Hematopoietic multipotent progenitor cell treated with erythropoietin and hydrocortisone succinate and interleukin-3 and kit ligand, for 15 days (in vitro differentiated cells): ENCODE results near the gene ZFAND3.

Experiments
- DNase-seq: peaks from one replicate; pipeline ENCODE4 v3.0.0-alpha.2; 2015; ENCODE audit warnings: low spot score

The ZFAND3 gene

GRCh38 chr6:38154731-38155130 is 335.2 kb downstream of the ZFAND3 start:
- no peak for DNase-seq

- no peak for DNase-seq
Observed at GRCh38 chr6:38155144-38155543, 335.6 kb downstream of the ZFAND3 start.

- no peak for DNase-seq
Observed at GRCh38 chr6:38155621-38156204, 336.2 kb downstream of the ZFAND3 start.

GRCh38 chr6:38156818-38157565 is 337.5 kb downstream of the ZFAND3 start:
- no peak for DNase-seq

GRCh38 chr6:38157905-38158304 is 338.4 kb downstream of the ZFAND3 start:
- DNase-seq: no peak

- DNase-seq: no peak
Observed at GRCh38 chr6:38158762-38159350, 339.3 kb downstream of the ZFAND3 start.

- no peak for DNase-seq
Observed at GRCh38 chr6:38159596-38159995, 340.1 kb downstream of the ZFAND3 start.

GRCh38 chr6:38160831-38161230 is 341.3 kb downstream of the ZFAND3 start:
- no peak for DNase-seq

GRCh38 chr6:38161331-38161730 is 341.8 kb downstream of the ZFAND3 start:
- no peak for DNase-seq

- no peak for DNase-seq
Observed at GRCh38 chr6:38161754-38162492, 342.4 kb downstream of the ZFAND3 start.

- DNase-seq: no peak
Observed at GRCh38 chr6:38162493-38163185, 343.1 kb downstream of the ZFAND3 start.

- DNase-seq: no peak
Observed at GRCh38 chr6:38163186-38164130, 343.9 kb downstream of the ZFAND3 start.

GRCh38 chr6:38164131-38164481 is 344.6 kb downstream of the ZFAND3 start:
- DNase-seq: no peak

- no peak for DNase-seq
Observed at GRCh38 chr6:38164671-38165108, 345.2 kb downstream of the ZFAND3 start.

GRCh38 chr6:38166411-38167240 is 347.1 kb downstream of the ZFAND3 start:
- no peak for DNase-seq

- DNase-seq: no peak
Observed at GRCh38 chr6:38167598-38167997, 348.1 kb downstream of the ZFAND3 start.

- DNase-seq: no peak
Observed at GRCh38 chr6:38168126-38168525, 348.6 kb downstream of the ZFAND3 start.

GRCh38 chr6:38168699-38169098 is 349.2 kb downstream of the ZFAND3 start:
- DNase-seq: no peak

- DNase-seq: no peak
Observed at GRCh38 chr6:38169221-38169976, 349.9 kb downstream of the ZFAND3 start.
